Common myeloid progenitor, CD34-positive (primary cell): Measurements from ENCODE around the gene TBCD.

Experiments
- CTCF ChIA-PET: fragments of 350-600 bp; sonication (Branson Sonifier 250); formaldehyde crosslinking; loops from one replicate; lab custom pipeline; 2021; ENCODE audit warnings: antibody characterized with exemption; lab: Charles Lee
- POLR2A ChIA-PET: fragments of 350-600 bp; sonication (Branson Sonifier 250); formaldehyde crosslinking; loops from one replicate; lab custom pipeline; 2021; ENCODE audit warnings: antibody characterized with exemption; lab: Charles Lee
- DNase-seq, 3 donors: peaks; one replicate each; pipeline versions ENCODE4 v3.0.0 to v3.0.0-alpha.2; 2013
- H3K27ac ChIP-seq, 2 experiments: 1 replicate in 1 of 2; 2 replicates in 1 of 2; pipeline ENCODE4 v1.7.0; 2013; ENCODE audit warnings: inconsistent platforms in 2 of 2, low read length in 2 of 2, mild to moderate bottlenecking in 2 of 2, low read depth in 1 of 2, moderate library complexity in 1 of 2; ENCODE audit not compliant: severe bottlenecking in 2 of 2, insufficient read depth in 1 of 2, poor library complexity in 1 of 2
- H3K27me3 ChIP-seq, 5 experiments: replicated peaks in 2 of 5; 1 replicate in 3 of 5; 2 replicates in 2 of 5; pipeline versions ENCODE4 v1.6.1 to v1.7.0; 2013; ENCODE audit warnings: low read length in 4 of 5, mild to moderate bottlenecking in 2 of 5, moderate library complexity in 2 of 5, inconsistent platforms in 1 of 5; ENCODE audit not compliant: insufficient read depth in 5 of 5, control insufficient read depth in 4 of 5
- H3K36me3 ChIP-seq, 4 experiments: 1 replicate in 2 of 4; 2 replicates in 2 of 4; pipeline versions ENCODE4 v1.6.1 to v1.7.0; 2013; ENCODE audit warnings: low read length in 3 of 4, control low read depth in 1 of 4, mild to moderate bottlenecking in 1 of 4; ENCODE audit not compliant: control insufficient read depth in 4 of 4, insufficient read depth in 4 of 4
- H3K4me1 ChIP-seq, 4 experiments: 1 replicate in 3 of 4; 2 replicates in 1 of 4; pipeline versions ENCODE4 v1.6.1 to v1.7.1; 2013; ENCODE audit warnings: low read length in 3 of 4, mild to moderate bottlenecking in 3 of 4, control low read depth in 1 of 4, inconsistent platforms in 1 of 4, moderate library complexity in 1 of 4; ENCODE audit not compliant: control insufficient read depth in 4 of 4, insufficient read depth in 4 of 4; ENCODE audit errors: control extremely low read depth in 1 of 4
- H3K4me3 ChIP-seq, 7 experiments: 1 replicate in 4 of 7; 2 replicates in 3 of 7; pipeline versions ENCODE4 v1.5.1 to v1.7.0; 2013; ENCODE audit warnings: mild to moderate bottlenecking in 7 of 7, low read length in 6 of 7, moderate library complexity in 6 of 7, inconsistent platforms in 2 of 7, low read depth in 2 of 7, control low read depth in 1 of 7; ENCODE audit not compliant: insufficient read depth in 4 of 7, control insufficient read depth in 1 of 7; ENCODE audit errors: extremely low read depth in 1 of 7
- H3K9me3 ChIP-seq, 5 experiments: 1 replicate in 4 of 5; 2 replicates in 1 of 5; pipeline versions ENCODE4 v1.6.1 to v1.7.1; 2013; ENCODE audit warnings: low read length in 4 of 5, mild to moderate bottlenecking in 2 of 5, inconsistent platforms in 1 of 5, low read depth in 1 of 5, moderate library complexity in 1 of 5; ENCODE audit not compliant: control insufficient read depth in 4 of 5, insufficient read depth in 2 of 5; ENCODE audit errors: control extremely low read depth in 1 of 5
- WGBS: methylation state at CpG from one replicate; pipeline ENCODE4 v1.1.5; 2013; ENCODE audit not compliant: insufficient coverage; 5-methylcytosine and 5-hydroxymethylcytosine counted together

TBCD gene

DNA sequence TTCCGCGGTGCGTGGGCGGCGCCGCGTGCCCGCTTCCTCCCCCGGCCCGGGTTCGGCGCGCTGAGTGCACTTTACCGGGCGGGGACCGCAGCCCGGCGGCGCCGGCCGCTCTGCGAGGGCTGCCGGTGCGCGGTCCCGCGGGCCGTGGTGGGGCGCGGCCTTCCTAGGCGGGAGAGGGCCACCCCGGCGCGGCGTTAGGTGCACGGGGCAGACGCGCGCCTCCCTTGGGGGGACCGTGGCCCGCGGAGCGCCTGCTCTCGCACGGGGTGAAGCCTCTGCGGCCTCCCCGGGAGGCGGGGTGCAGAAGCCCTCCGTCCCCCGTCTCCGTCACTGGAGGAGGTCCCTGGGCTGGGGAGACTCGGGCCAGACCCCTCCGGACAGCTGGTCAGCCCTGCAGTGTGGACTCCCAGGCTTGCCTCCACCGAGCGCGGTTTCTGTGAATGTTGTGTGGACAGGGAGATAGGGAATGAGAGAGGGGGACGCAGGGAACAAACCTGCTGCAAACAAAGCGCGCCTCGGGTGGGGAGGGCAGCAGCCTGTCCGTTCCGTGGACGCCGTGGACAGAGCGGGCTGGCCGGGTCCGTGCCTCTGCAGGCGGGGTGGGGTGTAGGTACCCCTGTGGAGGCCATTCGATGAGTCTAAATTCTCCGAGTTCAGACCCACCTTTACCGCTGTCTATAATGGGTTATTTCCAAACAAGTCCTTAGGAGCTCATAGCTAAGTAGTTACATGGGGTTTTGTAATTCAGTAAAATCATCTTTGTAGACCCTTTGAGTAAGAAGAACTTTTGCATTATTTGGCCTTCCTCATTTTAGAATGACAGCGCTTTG is 721 bp downstream of the TBCD start:
- Histone ChIP-seq H3K4me3 (peak overlapping the region; percentile 63 to 91 (median 85)), H3K27ac (no peak overlapping the region), H3K36me3 (peaks cover 0 to 12% (median 1%) of the 10 kb centered on the region in 4 experiments), H3K4me1 (peaks cover 0 to 21% (median 18%) of the 10 kb centered on the region in 4 experiments), H3K9me3 (peaks cover 1 to 4% (median 4%) of the 10 kb centered on the region in 5 experiments), H3K27me3 (no peaks in the 10 kb centered on the region)
- ChIA-PET POLR2A (interaction anchor here (0.7 kb wide), 1 partner anchor 37 kb away, joined by 3 read pairs; no protein-coding TSS in a partner anchor), CTCF (interaction anchor here (1.0 to 1.2 kb wide), 2 partner anchors 13 to 20 kb away, joined by 3 read pairs; no protein-coding TSS in a partner anchor)
- under 1% methylated on average over 56 of the region's 72 CpGs for WGBS
- no peak for DNase-seq

DNA sequence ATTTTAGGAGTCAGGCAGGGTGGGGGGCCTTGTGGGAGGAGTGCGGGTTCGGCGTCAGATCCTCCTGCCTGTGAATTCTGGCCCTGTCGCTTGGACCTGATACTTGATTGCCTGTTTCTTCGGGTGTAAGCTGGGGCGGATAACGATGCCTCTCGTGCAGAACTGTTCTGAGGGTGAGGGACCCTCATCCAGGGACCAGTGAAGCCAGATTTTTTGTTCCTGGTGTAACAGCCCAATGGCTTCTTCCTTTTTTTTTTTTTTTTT is 1.3 kb downstream of the TBCD start:
- CTCF ChIA-PET, result interaction anchor here (1.0 to 1.2 kb wide), 2 partner anchors 13 to 21 kb away, joined by 3 read pairs; no protein-coding TSS in a partner anchor

DNA sequence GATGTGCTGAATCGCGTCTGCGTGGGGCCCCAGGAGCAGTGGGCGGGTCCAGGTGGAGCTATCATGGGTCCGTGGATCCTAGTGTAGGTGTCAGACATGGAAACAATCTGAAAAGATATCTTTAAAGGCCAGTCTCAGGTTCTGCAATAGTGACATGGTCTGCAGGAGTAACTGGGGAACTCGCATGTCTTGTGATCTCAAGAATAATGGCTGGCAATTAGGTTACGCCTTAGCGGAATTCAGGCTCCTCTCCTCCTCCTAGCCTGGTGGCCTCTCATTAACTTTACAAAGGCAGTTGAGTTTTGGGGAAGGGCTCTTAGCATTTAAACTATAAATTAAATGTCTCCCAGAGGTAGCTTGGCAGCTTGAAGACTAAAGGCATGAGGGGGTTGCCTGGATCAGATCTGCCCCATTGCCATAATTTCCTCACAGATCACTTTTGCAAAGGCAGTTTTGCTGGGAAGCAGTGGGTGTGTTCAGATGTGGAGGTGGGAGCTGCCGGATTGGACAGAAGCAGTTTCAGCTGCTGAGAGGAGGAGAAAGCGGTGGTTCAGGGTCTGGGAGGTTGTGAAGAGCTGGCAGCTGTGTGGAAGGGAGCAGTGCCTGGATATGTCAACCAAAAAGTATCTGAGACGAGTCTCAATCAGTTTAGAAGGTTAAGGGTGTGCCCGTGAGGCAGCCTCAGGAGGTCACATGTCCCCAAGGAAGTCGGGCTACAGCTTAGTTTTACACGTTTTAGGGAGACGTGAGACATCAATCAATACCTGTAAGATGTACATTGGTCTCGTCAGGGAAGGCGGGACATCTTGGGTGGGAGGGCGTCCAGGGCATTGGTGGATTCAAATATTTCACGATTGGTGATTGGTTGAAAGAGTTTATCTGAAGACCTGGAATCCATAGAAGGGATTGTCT is 2.7 kb downstream of the TBCD start:
- 93% methylated on average over 17 of the region's 19 CpGs for WGBS
- H3K36me3 ChIP-seq, result peaks cover 0 to 6% (median 1%) of the 10 kb centered on the region in 4 experiments
- H3K27me3 ChIP-seq, result no peaks in the 10 kb centered on the region
- no peak for DNase-seq
- CTCF ChIA-PET, result interaction anchor here (1.1 to 1.5 kb wide), 4 partner anchors 9 to 44 kb away, joined by 3 to 5 read pairs (median 4); no protein-coding TSS in a partner anchor
- POLR2A ChIA-PET, result no interaction called here
- H3K4me3 ChIP-seq, result no peak overlapping the region
- peaks cover 0 to 4% (median 3%) of the 10 kb centered on the region in 5 experiments for H3K9me3 ChIP-seq
- peaks cover 0 to 21% (median 18%) of the 10 kb centered on the region in 4 experiments for H3K4me1 ChIP-seq
- H3K27ac ChIP-seq, result no peak overlapping the region

More for the DNA sequence above, 1.3 kb downstream of the TBCD start:
- no peaks in the 10 kb centered on the region for H3K27me3 ChIP-seq
- peaks cover 0 to 12% (median 1%) of the 10 kb centered on the region in 4 experiments for H3K36me3 ChIP-seq
- peak in 2 of 3 donors; percentile 16 to 40 for DNase-seq
- POLR2A ChIA-PET, result interaction anchor here (0.7 kb wide), 1 partner anchor 37 kb away, joined by 3 read pairs; no protein-coding TSS in a partner anchor
- H3K4me3 ChIP-seq, result peak overlapping the region in 5 of 7 experiments; percentile 65 to 91 (median 90)
- peaks cover 0 to 21% (median 18%) of the 10 kb centered on the region in 4 experiments for H3K4me1 ChIP-seq
- WGBS, result 67% methylated on average over 7 of the region's 8 CpGs
- H3K9me3 ChIP-seq, result peaks cover 1 to 4% (median 4%) of the 10 kb centered on the region in 5 experiments
- no peak overlapping the region for H3K27ac ChIP-seq

GRCh38 chr17:82756166-82756565 is 4.3 kb downstream of the TBCD start:
- H3K27me3 ChIP-seq, result no peaks in the 10 kb centered on the region
- CTCF ChIA-PET, result interaction anchor here (0.8 kb wide), 1 partner anchor 22 kb away, joined by 3 read pairs; no protein-coding TSS in a partner anchor
- H3K4me1 ChIP-seq, result peaks cover 0 to 19% (median 14%) of the 10 kb centered on the region in 4 experiments
- H3K4me3 ChIP-seq, result no peak overlapping the region
- H3K9me3 ChIP-seq, result no peaks in the 10 kb centered on the region
- H3K36me3 ChIP-seq, result peaks cover 0 to 8% (median 3%) of the 10 kb centered on the region in 4 experiments
- DNase-seq, result no peak
- WGBS, result 95% methylated on average over 7 of the region's 7 CpGs
- POLR2A ChIA-PET, result interaction anchor here (0.7 kb wide), 1 partner anchor 108 kb away, joined by 11 read pairs; no protein-coding TSS in a partner anchor
- H3K27ac ChIP-seq, result no peak overlapping the region

GRCh38 chr17:82765371-82765770 is 13.5 kb downstream of the TBCD start:
- WGBS, result 91% methylated on average over 10 of the region's 13 CpGs
- H3K27ac ChIP-seq, result no peak overlapping the region
- peaks cover 0 to 2% (median 0%) of the 10 kb centered on the region in 5 experiments for H3K9me3 ChIP-seq
- peaks cover 10 to 43% (median 19%) of the 10 kb centered on the region in 4 experiments for H3K36me3 ChIP-seq
- H3K27me3 ChIP-seq, result no peaks in the 10 kb centered on the region
- no peak overlapping the region for H3K4me3 ChIP-seq
- ChIA-PET CTCF (interaction anchor here (0.7 to 4.9 kb wide), 6 partner anchors 10 to 205 kb away, joined by 3 to 29 read pairs (median 4); no protein-coding TSS in a partner anchor), POLR2A (no interaction called here)
- no peaks in the 10 kb centered on the region for H3K4me1 ChIP-seq
- no peak for DNase-seq

- peak; percentile 58 to 74 (median 70) for DNase-seq
- Histone ChIP-seq H3K27me3 (no peaks in the 10 kb centered on the region), H3K4me3 (no peak overlapping the region), H3K4me1 (no peaks in the 10 kb centered on the region), H3K27ac (no peak overlapping the region), H3K36me3 (peaks cover 10 to 44% (median 22%) of the 10 kb centered on the region in 4 experiments), H3K9me3 (peaks cover 0 to 2% (median 0%) of the 10 kb centered on the region in 5 experiments)
- 86% methylated on average over 23 of the region's 24 CpGs for WGBS
- POLR2A ChIA-PET, result no interaction called here
- CTCF ChIA-PET, result interaction anchor here (0.8 to 4.9 kb wide), 8 partner anchors 12 to 158 kb away, joined by 3 to 29 read pairs (median 4); no protein-coding TSS in a partner anchor
Measured at GRCh38 chr17:82767041-82767754, 15.3 kb downstream of the TBCD start.
